ENCODE data around the gene EXOC4.

GRCh38 chr7:133339772-133340171 is 86.9 kb downstream of the EXOC4 start:
- no peak for TF ChIP-seq CTCF (IDR thresholded peaks at IDR 0.05)
- no peak for TF ChIP-seq POLR2A (IDR thresholded peaks at IDR 0.05; ENCODE audit: low read depth)
